Fibroblast of lung (primary cell): ENCODE measurements around the gene TAP1.

Source experiments
- EZH2 ChIP-seq: IDR thresholded peaks from 2 replicates; pipeline ENCODE4 v1.5.1; 2012; ENCODE audit warnings: low read length, control low read depth, mild to moderate bottlenecking; ENCODE audit errors: missing control alignments
- TF ChIP-seq, protein P1 (sequence below), 2 donors: IDR thresholded peaks in 1 of 2; conservative IDR thresholded peaks in 1 of 2; 1 replicate in 1 of 2; 2 replicates in 1 of 2; pipeline ENCODE4 v1.5.1; 2011 to 2012; ENCODE audit warnings: low read length in 2 of 2, control low read depth in 1 of 2, inconsistent platforms in 1 of 2, low read depth in 1 of 2, mild to moderate bottlenecking in 1 of 2

DNA sequence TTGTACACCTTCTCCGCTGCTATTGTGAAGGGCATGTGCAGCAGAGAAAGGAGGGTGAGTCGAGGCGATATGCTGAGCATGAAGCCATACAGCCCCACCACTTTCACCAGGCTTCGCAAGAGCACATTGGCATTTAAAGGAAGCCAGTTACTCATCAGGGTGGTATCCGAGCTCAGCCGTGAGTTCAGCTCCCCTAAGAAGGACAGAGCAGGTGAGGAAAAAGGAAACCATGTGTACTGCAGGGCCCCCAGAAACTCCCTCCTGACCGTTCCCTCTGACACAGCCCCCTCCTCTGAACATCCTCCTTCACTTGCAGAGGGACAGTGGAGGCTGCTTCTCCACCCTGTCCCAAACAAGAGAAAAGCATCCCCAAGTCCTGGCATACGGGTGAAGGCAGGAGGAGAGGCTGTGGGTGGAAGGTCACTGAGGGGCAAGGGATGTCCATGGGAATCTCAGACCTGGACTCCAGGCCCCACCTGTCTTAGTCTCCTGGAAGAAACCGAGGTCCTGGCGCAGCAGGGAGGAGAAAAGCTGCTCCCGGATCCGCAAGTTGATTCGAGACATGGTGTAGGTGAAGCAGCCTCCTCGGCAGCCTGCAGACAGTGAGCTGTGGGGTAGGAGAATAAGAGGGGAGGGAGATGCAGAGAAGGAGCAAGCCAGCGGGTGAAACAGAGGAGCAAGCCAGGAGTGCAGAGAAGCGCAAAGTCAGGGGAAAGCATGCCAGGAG lies 18.2 kb downstream of the TAP1 start:
- TF ChIP-seq, protein P1, sequence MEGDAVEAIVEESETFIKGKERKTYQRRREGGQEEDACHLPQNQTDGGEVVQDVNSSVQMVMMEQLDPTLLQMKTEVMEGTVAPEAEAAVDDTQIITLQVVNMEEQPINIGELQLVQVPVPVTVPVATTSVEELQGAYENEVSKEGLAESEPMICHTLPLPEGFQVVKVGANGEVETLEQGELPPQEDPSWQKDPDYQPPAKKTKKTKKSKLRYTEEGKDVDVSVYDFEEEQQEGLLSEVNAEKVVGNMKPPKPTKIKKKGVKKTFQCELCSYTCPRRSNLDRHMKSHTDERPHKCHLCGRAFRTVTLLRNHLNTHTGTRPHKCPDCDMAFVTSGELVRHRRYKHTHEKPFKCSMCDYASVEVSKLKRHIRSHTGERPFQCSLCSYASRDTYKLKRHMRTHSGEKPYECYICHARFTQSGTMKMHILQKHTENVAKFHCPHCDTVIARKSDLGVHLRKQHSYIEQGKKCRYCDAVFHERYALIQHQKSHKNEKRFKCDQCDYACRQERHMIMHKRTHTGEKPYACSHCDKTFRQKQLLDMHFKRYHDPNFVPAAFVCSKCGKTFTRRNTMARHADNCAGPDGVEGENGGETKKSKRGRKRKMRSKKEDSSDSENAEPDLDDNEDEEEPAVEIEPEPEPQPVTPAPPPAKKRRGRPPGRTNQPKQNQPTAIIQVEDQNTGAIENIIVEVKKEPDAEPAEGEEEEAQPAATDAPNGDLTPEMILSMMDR (conservative IDR thresholded peaks at IDR 0.05 in 1 of 2, IDR thresholded peaks at IDR 0.05 in 1 of 2; ENCODE audit: low read depth in 1 of 2, low read length in 2 of 2): no peak
- TF ChIP-seq EZH2: no peak
